IPS-15b (cell line): ENCODE results near the gene SPIRE1.
A peak's percentile ranks its signal among the peaks of the same experiment; 100 is the strongest.
"Not testable (repeated sequence)": the region's sequence is repeated elsewhere in the genome, so short reads cannot be mapped to it uniquely, and the experiment has no call there.

Experiments used
- H3K27me3 ChIP-seq: one replicate; pipeline ENCODE4 v1.6.1; 2013; ENCODE audit warnings: low read length; ENCODE audit not compliant: control insufficient read depth, insufficient read depth
- H3K36me3 ChIP-seq: one replicate; pipeline ENCODE4 v1.6.1; 2013; ENCODE audit warnings: low read length; ENCODE audit not compliant: control insufficient read depth, insufficient read depth
- H3K4me1 ChIP-seq: one replicate; pipeline ENCODE4 v1.6.1; 2013; ENCODE audit warnings: mild to moderate bottlenecking, low read length; ENCODE audit not compliant: control insufficient read depth, insufficient read depth
- H3K4me3 ChIP-seq: one replicate; pipeline ENCODE4 v1.5.1; 2013; ENCODE audit warnings: low read depth, low read length
- H3K9ac ChIP-seq: one replicate; pipeline ENCODE4 v1.6.1; 2013; ENCODE audit warnings: low read depth, mild to moderate bottlenecking, low read length
- H3K9me3 ChIP-seq: one replicate; pipeline ENCODE4 v1.6.1; 2013; ENCODE audit warnings: mild to moderate bottlenecking, low read length; ENCODE audit not compliant: control insufficient read depth, insufficient read depth

SPIRE1 gene

DNA sequence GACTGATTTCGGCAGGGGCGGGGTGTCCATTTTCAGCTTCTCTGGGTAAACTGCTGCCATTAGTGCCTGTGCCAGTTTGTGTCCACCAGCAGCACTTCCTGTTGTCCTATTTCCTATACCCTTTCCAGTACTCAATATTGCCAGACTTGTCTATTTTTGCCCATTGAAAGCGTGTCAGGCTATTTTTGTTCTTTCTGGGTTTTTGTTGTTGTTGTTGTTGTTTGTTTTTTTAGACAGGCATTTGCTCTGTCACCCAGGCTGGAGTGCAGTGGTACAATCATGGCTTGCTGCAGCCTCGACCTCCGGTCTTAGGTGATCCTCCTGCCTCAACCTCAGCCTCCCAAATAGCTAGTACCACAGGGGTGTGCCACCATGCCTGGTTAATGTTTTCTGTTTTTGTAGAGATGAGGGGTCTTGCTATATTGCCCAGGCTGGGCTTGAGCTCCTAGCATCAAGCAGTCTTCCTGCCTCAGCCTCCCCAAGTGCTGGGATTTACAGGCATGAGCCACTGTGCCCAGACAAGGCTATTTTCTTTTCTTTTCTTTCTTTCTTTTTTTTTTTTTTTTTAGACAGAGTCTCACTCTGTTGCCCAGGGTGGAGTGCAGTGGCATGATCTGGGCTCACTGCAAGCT, 241.7 kb downstream of the SPIRE1 start:
- H3K27me3 ChIP-seq: no peaks in the 10 kb centered on the region
- no peaks in the 10 kb centered on the region for H3K36me3 ChIP-seq
- H3K9me3 ChIP-seq: no peaks in the 10 kb centered on the region
- no peak overlapping the region for H3K9ac ChIP-seq
- H3K4me1 ChIP-seq: peaks cover 1% of the 10 kb centered on the region
- no peak overlapping the region for H3K4me3 ChIP-seq

DNA sequence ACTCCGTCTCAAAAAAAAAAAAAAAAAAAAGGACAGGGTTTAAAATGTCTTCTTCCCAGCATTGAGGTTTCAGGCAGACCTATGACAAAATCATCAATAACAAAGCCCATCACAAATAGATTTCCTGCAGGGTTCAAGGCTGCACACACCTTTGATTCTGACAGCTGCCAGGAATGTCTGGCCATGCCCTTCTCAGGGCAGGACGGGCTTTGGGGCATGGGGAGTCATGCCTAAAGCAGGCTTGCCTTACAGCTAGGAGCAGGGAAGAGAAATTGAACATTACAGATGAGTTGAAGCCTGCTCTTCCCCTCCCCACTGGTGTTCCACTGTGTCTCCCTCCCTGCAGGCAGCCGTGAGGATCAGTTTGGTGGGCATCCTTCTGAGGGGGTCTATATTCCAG, 246.5 kb downstream of the SPIRE1 start:
- Histone ChIP-seq H3K9me3 (no peaks in the 10 kb centered on the region), H3K4me3 (no peak overlapping the region), H3K36me3 (no peaks in the 10 kb centered on the region), H3K9ac (no peak overlapping the region), H3K4me1 (no peaks in the 10 kb centered on the region), H3K27me3 (peaks cover 7% of the 10 kb centered on the region)

DNA sequence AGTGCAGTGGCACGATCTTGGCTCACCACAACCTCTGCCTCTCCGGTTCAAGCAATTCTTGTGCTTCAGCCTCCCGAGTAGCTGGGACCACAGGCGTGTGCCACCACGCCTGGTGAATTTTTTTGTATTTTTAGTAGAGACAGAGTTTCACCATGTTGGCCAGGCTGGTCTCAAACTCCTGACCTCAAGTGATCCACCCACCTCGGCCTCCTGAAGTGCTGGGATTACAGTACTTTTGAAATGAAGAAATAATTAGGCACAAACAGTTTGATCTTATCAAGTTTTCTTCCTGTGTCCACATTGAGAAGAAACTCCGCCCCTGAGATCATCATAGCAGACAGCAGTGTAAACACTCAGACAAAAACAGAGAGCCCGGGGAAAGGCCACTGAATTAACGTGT, 247.2 kb downstream of the SPIRE1 start:
- not testable (repeated sequence) for H3K36me3 ChIP-seq, H3K9me3 ChIP-seq, H3K4me1 ChIP-seq

DNA sequence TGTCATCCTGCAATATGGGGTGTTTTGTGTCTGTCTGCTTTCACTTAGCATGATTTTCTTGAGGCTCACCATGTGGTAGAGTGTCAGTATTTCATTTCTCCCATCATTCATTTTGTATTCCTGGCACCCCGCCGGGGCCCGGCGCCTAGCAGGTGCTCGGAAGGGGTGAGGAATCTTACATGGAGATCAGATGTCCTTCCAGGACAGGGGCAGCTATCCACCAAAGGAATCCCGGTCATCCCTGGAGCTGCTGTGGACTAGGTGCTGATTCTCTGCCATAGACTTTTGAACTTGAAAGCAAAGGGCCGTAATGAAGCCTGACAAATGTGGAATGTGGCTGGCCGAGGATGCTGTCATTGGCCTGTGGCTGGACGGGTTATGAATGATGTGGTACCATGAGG, 247.8 kb downstream of the SPIRE1 start:
- Histone ChIP-seq H3K9me3 (no peaks in the 10 kb centered on the region), H3K4me1 (no peaks in the 10 kb centered on the region), H3K36me3 (no peaks in the 10 kb centered on the region), H3K27me3 (peaks cover 21% of the 10 kb centered on the region), H3K9ac (no peak overlapping the region), H3K4me3 (no peak overlapping the region)

More for the DNA sequence above, 247.2 kb downstream of the SPIRE1 start:
- H3K4me3 ChIP-seq, H3K9ac ChIP-seq: not testable (repeated sequence)
- peaks cover 14% of the 10 kb centered on the region for H3K27me3 ChIP-seq

DNA sequence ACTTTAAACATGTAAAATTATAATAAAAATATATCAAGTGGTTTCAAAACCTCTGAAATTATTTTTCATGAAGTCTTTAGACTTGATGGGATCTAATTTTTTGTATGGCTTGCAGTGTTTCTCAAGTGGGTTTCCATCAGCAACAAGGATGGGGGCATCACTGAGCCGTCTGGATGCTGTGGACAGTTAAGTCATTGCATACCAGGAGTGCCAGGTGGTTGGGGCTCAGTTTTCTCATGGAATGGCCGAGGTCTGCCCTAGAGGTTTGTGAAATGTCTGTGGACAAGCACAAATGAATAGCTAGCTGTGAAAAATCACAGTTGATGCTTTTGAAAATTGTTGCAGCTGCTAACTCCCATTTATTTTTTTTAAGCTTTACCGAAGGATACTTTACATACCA, 248.4 kb downstream of the SPIRE1 start:
- Histone ChIP-seq H3K27me3 (peaks cover 25% of the 10 kb centered on the region), H3K4me3 (no peak overlapping the region), H3K36me3 (no peaks in the 10 kb centered on the region), H3K4me1 (no peaks in the 10 kb centered on the region), H3K9ac (no peak overlapping the region), H3K9me3 (no peaks in the 10 kb centered on the region)

DNA sequence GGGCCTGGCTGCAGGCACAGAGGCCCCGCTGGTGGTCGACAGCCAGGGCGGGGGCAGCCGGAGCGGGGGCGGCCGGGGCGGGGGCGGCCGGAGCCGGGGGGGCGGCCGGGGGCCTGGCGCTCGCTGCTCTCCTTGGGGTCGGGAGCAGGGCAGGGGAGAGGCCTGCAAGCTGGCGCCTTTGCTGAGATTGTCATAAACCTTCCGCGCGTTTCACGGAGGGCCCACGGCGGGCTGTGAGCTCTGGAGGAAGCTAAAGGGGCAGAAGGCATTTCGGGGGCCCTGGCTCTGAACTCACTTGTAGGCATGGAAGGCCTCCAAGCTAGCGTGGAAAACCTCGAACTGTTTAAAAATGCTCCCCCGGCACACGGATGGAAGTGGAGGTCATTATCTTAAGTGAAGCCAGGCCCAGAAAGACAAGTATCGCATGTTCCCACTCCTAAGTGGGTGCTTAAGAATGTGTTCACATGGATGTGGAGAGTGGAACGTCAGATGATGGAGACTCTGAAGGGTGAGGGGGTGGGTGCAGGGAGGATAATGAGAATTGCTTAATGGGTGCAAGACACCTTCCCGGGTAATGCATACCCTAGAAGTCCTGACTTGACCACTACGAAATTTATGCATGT, 249.5 kb downstream of the SPIRE1 start:
- Histone ChIP-seq H3K9ac (no peak overlapping the region), H3K9me3 (no peaks in the 10 kb centered on the region), H3K36me3 (no peaks in the 10 kb centered on the region), H3K4me1 (no peaks in the 10 kb centered on the region), H3K4me3 (peak overlapping the region; percentile 53), H3K27me3 (peaks cover 25% of the 10 kb centered on the region)

DNA sequence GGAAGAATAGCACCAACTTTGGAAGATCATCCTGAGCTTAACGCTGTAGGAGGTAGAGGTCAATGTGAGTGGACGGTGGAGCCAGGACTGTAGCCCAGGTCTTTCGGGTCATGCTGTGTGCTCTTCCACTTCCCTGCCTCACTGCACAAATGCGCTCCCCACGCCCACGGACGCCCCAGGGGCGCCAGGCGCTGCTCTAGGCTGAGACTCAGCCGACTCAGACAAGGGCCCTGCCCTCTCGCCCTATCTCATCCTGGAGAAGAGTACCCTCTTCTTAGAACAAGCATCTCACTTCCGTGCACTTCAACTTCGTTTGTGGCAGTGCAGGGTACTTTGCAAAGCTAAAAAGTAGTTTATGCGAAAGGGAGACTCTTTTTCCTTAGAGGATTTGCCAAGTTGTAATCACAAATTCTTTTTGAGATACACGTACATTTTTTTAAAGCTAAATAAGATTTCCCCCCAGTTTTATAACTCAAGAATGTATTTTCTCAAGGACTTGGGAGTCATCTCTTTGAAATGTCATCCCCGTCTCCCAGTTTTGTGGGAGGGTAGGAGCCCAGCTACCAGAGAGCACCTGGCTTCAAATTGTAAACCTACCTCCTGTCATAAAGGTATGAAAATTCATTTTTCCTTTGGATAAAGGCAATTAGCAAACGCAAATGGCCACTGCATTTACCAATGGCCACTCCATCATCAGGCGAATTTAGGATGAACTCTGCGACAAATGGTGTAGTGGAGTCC, 251.4 kb downstream of the SPIRE1 start:
- peaks cover 25% of the 10 kb centered on the region for H3K27me3 ChIP-seq
- no peaks in the 10 kb centered on the region for H3K9me3 ChIP-seq
- H3K9ac ChIP-seq: no peak overlapping the region
- H3K4me3 ChIP-seq: no peak overlapping the region
- no peaks in the 10 kb centered on the region for H3K4me1 ChIP-seq
- H3K36me3 ChIP-seq: no peaks in the 10 kb centered on the region

DNA sequence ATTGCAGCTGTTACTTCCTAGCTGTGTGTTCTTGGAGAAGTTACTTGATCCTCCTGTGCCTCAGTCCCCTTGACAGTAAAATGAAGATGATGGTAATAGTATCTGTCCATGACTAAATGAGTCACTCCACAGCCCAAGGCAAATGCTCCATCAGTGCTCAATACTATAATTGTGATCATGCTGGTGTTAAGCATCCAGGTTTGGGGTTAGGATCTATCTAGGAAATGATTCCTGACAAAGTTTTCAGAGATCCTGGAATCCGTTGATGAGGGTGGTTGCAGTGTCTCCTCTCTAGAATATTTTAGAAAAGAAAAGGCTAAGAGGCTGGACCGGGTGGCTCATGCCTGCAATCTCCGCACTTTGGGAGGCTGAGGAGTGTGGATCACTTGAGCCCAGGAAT, 252.8 kb downstream of the SPIRE1 start:
- no peaks in the 10 kb centered on the region for H3K9me3 ChIP-seq
- H3K36me3 ChIP-seq: no peaks in the 10 kb centered on the region
- peaks cover 25% of the 10 kb centered on the region for H3K27me3 ChIP-seq
- no peak overlapping the region for H3K9ac ChIP-seq
- no peak overlapping the region for H3K4me3 ChIP-seq
- H3K4me1 ChIP-seq: no peaks in the 10 kb centered on the region

DNA sequence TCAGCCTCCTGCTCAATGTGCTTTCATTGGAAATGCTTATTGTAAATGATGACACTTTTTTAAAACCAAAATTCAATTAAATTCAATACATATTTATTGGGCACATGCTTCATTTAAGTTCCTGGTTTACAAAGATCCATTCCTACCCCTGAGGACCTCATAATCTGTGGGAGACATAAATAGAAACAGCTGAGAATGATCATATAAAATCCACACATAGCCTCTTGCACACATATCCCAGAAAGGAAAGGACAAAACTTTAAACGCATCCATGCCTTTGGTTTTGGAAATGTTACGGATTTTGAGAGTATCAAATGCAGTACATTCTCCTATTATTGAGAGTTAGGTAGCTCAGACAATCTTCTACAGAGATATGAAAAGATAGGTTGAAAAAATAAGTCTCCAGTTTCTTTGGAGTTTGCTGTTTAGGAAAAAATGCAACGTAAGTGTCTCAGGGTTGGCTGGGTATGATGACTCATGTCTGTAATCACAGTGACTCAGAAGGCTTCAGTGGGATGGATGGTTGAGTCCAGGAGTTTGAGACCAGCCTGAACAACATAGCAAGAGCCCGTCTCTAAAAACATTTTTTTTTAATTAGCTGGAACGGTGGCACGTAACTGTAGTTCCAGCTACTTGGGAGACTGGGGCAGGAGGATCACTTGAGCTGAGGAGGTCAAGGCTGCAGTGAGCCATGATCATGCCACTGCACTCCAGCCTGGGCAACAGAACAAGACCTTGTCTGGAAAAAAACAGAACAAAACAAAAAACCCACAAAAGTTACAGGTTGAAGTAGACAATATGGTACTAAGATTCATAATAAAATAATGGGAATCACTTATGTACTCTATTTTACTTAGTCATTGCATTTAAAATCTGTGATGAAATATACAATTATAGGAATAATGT, 254.1 kb downstream of the SPIRE1 start:
- Histone ChIP-seq H3K4me3 (no peak overlapping the region), H3K9me3 (no peaks in the 10 kb centered on the region), H3K4me1 (no peaks in the 10 kb centered on the region), H3K9ac (no peak overlapping the region), H3K36me3 (no peaks in the 10 kb centered on the region), H3K27me3 (peaks cover 25% of the 10 kb centered on the region)

DNA sequence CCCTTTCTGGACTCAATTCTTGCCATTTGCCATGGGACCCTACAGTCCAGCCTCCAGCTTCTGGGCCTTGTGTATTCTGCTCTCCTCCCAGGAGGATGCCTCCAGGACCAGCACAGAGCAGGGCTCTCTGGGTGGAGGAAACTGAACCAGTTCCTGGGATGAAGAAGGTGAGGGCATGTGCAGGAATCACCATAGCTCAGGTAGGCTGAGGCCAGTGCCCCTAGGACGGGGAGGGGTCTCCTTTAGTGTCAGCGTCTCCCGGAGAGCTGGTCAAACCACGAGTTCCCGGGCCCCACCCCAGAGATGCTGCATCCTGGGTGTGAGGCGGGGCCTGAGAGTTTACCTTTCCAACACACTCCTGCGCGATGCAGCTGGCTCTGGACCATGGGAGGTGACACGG, 256.0 kb downstream of the SPIRE1 start:
- no peaks in the 10 kb centered on the region for H3K9me3 ChIP-seq
- no peak overlapping the region for H3K4me3 ChIP-seq
- no peak overlapping the region for H3K9ac ChIP-seq
- peaks cover 22% of the 10 kb centered on the region for H3K27me3 ChIP-seq
- no peaks in the 10 kb centered on the region for H3K4me1 ChIP-seq
- no peaks in the 10 kb centered on the region for H3K36me3 ChIP-seq

DNA sequence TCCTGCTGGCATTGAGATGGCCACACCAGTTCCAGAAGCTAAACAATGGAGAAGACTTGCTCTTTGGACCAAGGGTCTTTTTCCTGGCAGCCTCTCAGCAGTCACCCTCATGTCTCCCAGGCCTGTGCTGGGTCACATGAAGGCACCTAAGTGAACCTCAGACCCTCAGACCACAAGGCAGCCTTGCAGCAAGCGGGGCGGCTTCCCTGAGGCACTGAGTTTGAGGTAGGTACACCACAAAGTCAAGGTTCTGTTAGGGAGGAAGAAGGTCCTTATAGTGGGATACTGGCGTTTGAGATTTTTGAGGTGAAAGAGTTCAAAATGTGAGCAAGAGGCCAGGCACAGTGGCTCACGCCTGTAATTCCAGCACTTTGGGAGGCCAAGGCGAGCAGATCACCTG, 258.7 kb downstream of the SPIRE1 start:
- no peak overlapping the region for H3K9ac ChIP-seq
- H3K4me3 ChIP-seq: no peak overlapping the region
- peaks cover 3% of the 10 kb centered on the region for H3K27me3 ChIP-seq
- no peaks in the 10 kb centered on the region for H3K36me3 ChIP-seq
- H3K9me3 ChIP-seq: no peaks in the 10 kb centered on the region
- H3K4me1 ChIP-seq: no peaks in the 10 kb centered on the region
